SU-DHL-6 (cell line): ENCODE data around the gene CMTM8.

Source experiments
- H2AFZ ChIP-seq: fragments of 200-600 bp; sonication (generic); 2 replicates; pipeline ENCODE4 v1.6.1; 2014; ENCODE audit warnings: low read depth, mild to moderate bottlenecking, moderate library complexity, mixed read lengths, antibody characterized with exemption, low read length; ENCODE audit not compliant: severe bottlenecking
- H3F3A ChIP-seq: fragments of 200-600 bp; shearing (Covaris generic); 2 replicates; pipeline ENCODE4 v1.6.0; 2016; ENCODE audit warnings: antibody characterized with exemption, mild to moderate bottlenecking; ENCODE audit not compliant: insufficient read depth
- H3K27ac ChIP-seq: fragments of 200-600 bp; sonication (generic); 2 replicates; pipeline ENCODE4 v1.5.1; 2016; ENCODE audit warnings: low read depth, mild to moderate bottlenecking, low read length, moderate library complexity, mixed read lengths
- H3K27me3 ChIP-seq: fragments of 200-600 bp; sonication (generic), shearing (Covaris generic); 2 replicates; pipeline ENCODE4 v1.6.0; 2014; ENCODE audit warnings: mild to moderate bottlenecking, low read length
- H3K36me3 ChIP-seq: fragments of 200-600 bp; sonication (generic); 2 replicates; pipeline ENCODE4 v1.6.1; 2014; ENCODE audit warnings: mild to moderate bottlenecking, low read length, mixed read lengths
- H3K4me2 ChIP-seq: fragments of 300-600, 200-600 bp; shearing (Covaris generic), sonication (generic); 2 replicates; pipeline ENCODE4 v1.6.0; 2014; ENCODE audit warnings: low read length, low read depth, mild to moderate bottlenecking; ENCODE audit not compliant: poor library complexity, severe bottlenecking
- H3K4me3 ChIP-seq: fragments of 200-600 bp; sonication (generic); 2 replicates; pipeline ENCODE4 v1.5.1; 2014; ENCODE audit warnings: antibody characterized with exemption, low read length, mild to moderate bottlenecking, mixed read lengths; ENCODE audit not compliant: insufficient read depth, poor library complexity, severe bottlenecking
- H3K79me2 ChIP-seq: fragments of 200-600 bp; sonication (generic); 2 replicates; pipeline ENCODE4 v1.6.1; 2014; ENCODE audit warnings: mild to moderate bottlenecking, low read length, moderate library complexity; ENCODE audit not compliant: insufficient read depth
- H3K9ac ChIP-seq: fragments of 200-600 bp; sonication (generic); 2 replicates; pipeline ENCODE4 v1.7.0; 2014; ENCODE audit warnings: mild to moderate bottlenecking, low read length
- H3K9me2 ChIP-seq: fragments of 200-600 bp; sonication (generic); replicated peaks from 2 replicates; pipeline ENCODE4 v1.6.1; 2014; ENCODE audit warnings: low read length; ENCODE audit not compliant: insufficient read depth
- H3K9me3 ChIP-seq: fragments of 200-600 bp; sonication (generic); 2 replicates; pipeline ENCODE4 v1.6.1; 2014; ENCODE audit warnings: low read length, mixed read lengths; ENCODE audit not compliant: insufficient read depth
- H4K20me1 ChIP-seq: fragments of 200-600 bp; sonication (generic); 2 replicates; pipeline ENCODE4 v1.6.1; 2014; ENCODE audit warnings: low read depth, mild to moderate bottlenecking, antibody characterized with exemption, low read length, moderate library complexity, mixed read lengths
- CTCF ChIP-seq: fragments of 200-600 bp; sonication (generic); IDR thresholded peaks from one replicate; pipeline ENCODE4 v1.5.1; 2017; ENCODE audit warnings: antibody characterized with exemption, mild to moderate bottlenecking, low read length, moderate library complexity; ENCODE audit not compliant: insufficient read depth, poor library complexity, severe bottlenecking
- EZH2phosphoT487 ChIP-seq: fragments of 200-600 bp; sonication (generic), shearing (Covaris generic); conservative IDR thresholded peaks from 2 replicates; pipeline ENCODE4 v1.6.1; 2018; ENCODE audit warnings: mild to moderate bottlenecking, antibody characterized with exemption, low read length, moderate library complexity, mixed read lengths

Gene CMTM8

GRCh38 chr3:32288819-32289218 lies 50.3 kb downstream of the CMTM8 start:
- Histone ChIP-seq H2AFZ (no peak overlapping the region), H3K9ac (no peak overlapping the region), H3K27ac (no peak overlapping the region), H3F3A (no peaks in the 10 kb centered on the region), H3K9me2 (no peaks in the 10 kb centered on the region), H3K79me2 (no peaks in the 10 kb centered on the region), H3K4me2 (no peak overlapping the region), H3K36me3 (no peaks in the 10 kb centered on the region), H3K4me3 (no peak overlapping the region), H3K9me3 (no peaks in the 10 kb centered on the region), H4K20me1 (no peaks in the 10 kb centered on the region), H3K27me3 (no peaks in the 10 kb centered on the region)
- no peak for TF ChIP-seq EZH2phosphoT487
- TF ChIP-seq CTCF: no peak

- Histone ChIP-seq H3F3A (no peaks in the 10 kb centered on the region), H3K9ac (no peak overlapping the region), H4K20me1 (no peaks in the 10 kb centered on the region), H3K9me3 (no peaks in the 10 kb centered on the region), H3K4me3 (no peak overlapping the region), H3K27ac (no peak overlapping the region), H3K4me2 (no peak overlapping the region), H3K36me3 (no peaks in the 10 kb centered on the region), H3K9me2 (no peaks in the 10 kb centered on the region), H2AFZ (no peak overlapping the region), H3K79me2 (no peaks in the 10 kb centered on the region), H3K27me3 (no peaks in the 10 kb centered on the region)
- TF ChIP-seq EZH2phosphoT487: no peak
- TF ChIP-seq CTCF: no peak
These were observed 52.1 kb downstream of the CMTM8 start for GRCh38 chr3:32290619-32291018.

- no peak overlapping the region for H2AFZ ChIP-seq
- H4K20me1 ChIP-seq: no peaks in the 10 kb centered on the region
- TF ChIP-seq CTCF (no peak), EZH2phosphoT487 (no peak)
- H3K27me3 ChIP-seq: no peaks in the 10 kb centered on the region
- no peak overlapping the region for H3K9ac ChIP-seq
- H3F3A ChIP-seq: no peaks in the 10 kb centered on the region
- H3K36me3 ChIP-seq: no peaks in the 10 kb centered on the region
- H3K79me2 ChIP-seq: no peaks in the 10 kb centered on the region
- no peaks in the 10 kb centered on the region for H3K9me3 ChIP-seq
- no peak overlapping the region for H3K4me3 ChIP-seq
- no peaks in the 10 kb centered on the region for H3K9me2 ChIP-seq
- H3K4me2 ChIP-seq: no peak overlapping the region
- H3K27ac ChIP-seq: no peak overlapping the region
These were observed 53.8 kb downstream of the CMTM8 start for GRCh38 chr3:32292085-32292796.

- Histone ChIP-seq H3K4me2 (no peak overlapping the region), H2AFZ (no peak overlapping the region), H3K9me2 (no peaks in the 10 kb centered on the region), H3K4me3 (no peak overlapping the region), H3K27ac (no peak overlapping the region), H3K36me3 (no peaks in the 10 kb centered on the region), H4K20me1 (no peaks in the 10 kb centered on the region), H3K9me3 (no peaks in the 10 kb centered on the region), H3F3A (no peaks in the 10 kb centered on the region), H3K27me3 (no peaks in the 10 kb centered on the region), H3K9ac (no peak overlapping the region), H3K79me2 (no peaks in the 10 kb centered on the region)
- TF ChIP-seq CTCF (no peak), EZH2phosphoT487 (no peak)
These were observed 55.4 kb downstream of the CMTM8 start for GRCh38 chr3:32293903-32294302.
